Panc1 (cell line): Measurements from ENCODE around the gene REXO5.

Experiments
- CTCF ChIP-seq: fragments of 450-650 bp; IDR thresholded peaks from 2 replicates; pipeline ENCODE4 v1.5.1; 2017; ENCODE audit warnings: mild to moderate bottlenecking
- POLR2AphosphoS5 ChIP-seq: IDR thresholded peaks from 2 replicates; pipeline ENCODE4 v1.6.1; 2012; ENCODE audit warnings: mild to moderate bottlenecking, low read depth, low read length, moderate library complexity
- TF ChIP-seq, protein P1 (sequence below), 2 experiments: IDR thresholded peaks; 2 replicates each; pipeline ENCODE4 v1.6.1; 2011 to 2012; ENCODE audit warnings: low read depth in 2 of 2, control low read depth in 1 of 2, low read length in 1 of 2, mild to moderate bottlenecking in 1 of 2, moderate library complexity in 1 of 2; ENCODE audit not compliant: insufficient read depth in 1 of 2

- TF ChIP-seq CTCF (no peak), POLR2AphosphoS5 (no peak)
- TF ChIP-seq, protein P1, sequence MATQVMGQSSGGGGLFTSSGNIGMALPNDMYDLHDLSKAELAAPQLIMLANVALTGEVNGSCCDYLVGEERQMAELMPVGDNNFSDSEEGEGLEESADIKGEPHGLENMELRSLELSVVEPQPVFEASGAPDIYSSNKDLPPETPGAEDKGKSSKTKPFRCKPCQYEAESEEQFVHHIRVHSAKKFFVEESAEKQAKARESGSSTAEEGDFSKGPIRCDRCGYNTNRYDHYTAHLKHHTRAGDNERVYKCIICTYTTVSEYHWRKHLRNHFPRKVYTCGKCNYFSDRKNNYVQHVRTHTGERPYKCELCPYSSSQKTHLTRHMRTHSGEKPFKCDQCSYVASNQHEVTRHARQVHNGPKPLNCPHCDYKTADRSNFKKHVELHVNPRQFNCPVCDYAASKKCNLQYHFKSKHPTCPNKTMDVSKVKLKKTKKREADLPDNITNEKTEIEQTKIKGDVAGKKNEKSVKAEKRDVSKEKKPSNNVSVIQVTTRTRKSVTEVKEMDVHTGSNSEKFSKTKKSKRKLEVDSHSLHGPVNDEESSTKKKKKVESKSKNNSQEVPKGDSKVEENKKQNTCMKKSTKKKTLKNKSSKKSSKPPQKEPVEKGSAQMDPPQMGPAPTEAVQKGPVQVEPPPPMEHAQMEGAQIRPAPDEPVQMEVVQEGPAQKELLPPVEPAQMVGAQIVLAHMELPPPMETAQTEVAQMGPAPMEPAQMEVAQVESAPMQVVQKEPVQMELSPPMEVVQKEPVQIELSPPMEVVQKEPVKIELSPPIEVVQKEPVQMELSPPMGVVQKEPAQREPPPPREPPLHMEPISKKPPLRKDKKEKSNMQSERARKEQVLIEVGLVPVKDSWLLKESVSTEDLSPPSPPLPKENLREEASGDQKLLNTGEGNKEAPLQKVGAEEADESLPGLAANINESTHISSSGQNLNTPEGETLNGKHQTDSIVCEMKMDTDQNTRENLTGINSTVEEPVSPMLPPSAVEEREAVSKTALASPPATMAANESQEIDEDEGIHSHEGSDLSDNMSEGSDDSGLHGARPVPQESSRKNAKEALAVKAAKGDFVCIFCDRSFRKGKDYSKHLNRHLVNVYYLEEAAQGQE (IDR thresholded peaks at IDR 0.05; ENCODE audit: insufficient read depth in 1 of 2, low read depth in 2 of 2, low read length in 1 of 2), result no peak
Measured at GRCh38 chr16:20781697-20782096, 24.6 kb upstream of the REXO5 start.
